HG02973 (cell line): ENCODE measurements around the gene FAM222A.

Experiments
- ATAC-seq: cut with Tn5 transposase; IDR thresholded peaks from one replicate; pipeline ENCODE4 v1.9.1; 2021; ENCODE audit warnings: moderate library complexity; ENCODE audit not compliant: unreplicated experiment

FAM222A gene

GRCh38 chr12:109793826-109794501 lies 80.3 kb downstream of the FAM222A start:
- ATAC-seq = no peak

- no peak for ATAC-seq
These were observed 81.4 kb downstream of the FAM222A start for GRCh38 chr12:109795023-109795422.

GRCh38 chr12:109796057-109796456 lies 82.4 kb downstream of the FAM222A start:
- no peak for ATAC-seq

GRCh38 chr12:109797905-109798669 lies 84.5 kb downstream of the FAM222A start:
- no peak for ATAC-seq

GRCh38 chr12:109798691-109799090 lies 85.1 kb downstream of the FAM222A start:
- ATAC-seq = no peak

GRCh38 chr12:109800536-109800935 lies 86.9 kb downstream of the FAM222A start:
- ATAC-seq = no peak

- no peak for ATAC-seq
These were observed 89.2 kb downstream of the FAM222A start for GRCh38 chr12:109802828-109803227.

- no peak for ATAC-seq
These were observed 90.1 kb downstream of the FAM222A start for GRCh38 chr12:109803678-109804077.

- ATAC-seq = no peak
These were observed 91.5 kb downstream of the FAM222A start for GRCh38 chr12:109804820-109805761.

- ATAC-seq = no peak
These were observed 94.5 kb downstream of the FAM222A start for GRCh38 chr12:109807954-109808643.

- ATAC-seq = no peak
These were observed 95.4 kb downstream of the FAM222A start for GRCh38 chr12:109808876-109809646.

- ATAC-seq = no peak
These were observed 97.5 kb downstream of the FAM222A start for GRCh38 chr12:109810954-109811623.

GRCh38 chr12:109811624-109811995 lies 98.0 kb downstream of the FAM222A start:
- no peak for ATAC-seq

- ATAC-seq = no peak
These were observed 100.3 kb downstream of the FAM222A start for GRCh38 chr12:109813810-109814416.

GRCh38 chr12:109814600-109815150 lies 101.0 kb downstream of the FAM222A start:
- ATAC-seq = no peak

GRCh38 chr12:109815225-109815624 lies 101.6 kb downstream of the FAM222A start:
- no peak for ATAC-seq

- ATAC-seq = no peak
These were observed 102.4 kb downstream of the FAM222A start for GRCh38 chr12:109815757-109816617.

GRCh38 chr12:109816870-109817269 lies 103.2 kb downstream of the FAM222A start:
- ATAC-seq = no peak
